H1 (cell line): Measurements from ENCODE around the gene CHAD. TPM values are rescaled to one million over a fixed set of nuclear protein-coding genes. Genes with fewer than 3 reads are reported as not detected.

Source experiments
- CHD7 ChIP-seq: fragments of 300-600 bp; sonication (generic); IDR thresholded peaks from 2 replicates; pipeline ENCODE4 v1.7.1; 2012; ENCODE audit warnings: low read length, moderate library complexity, mild to moderate bottlenecking, inconsistent platforms; ENCODE audit not compliant: insufficient replicate concordance
- CTCF ChIP-seq, 3 experiments: IDR thresholded peaks; 1 replicate in 2 of 3; 2 replicates in 1 of 3; pipeline versions ENCODE4 v1.5.1 to v1.6.1; 2011; ENCODE audit warnings: low read length in 3 of 3, mild to moderate bottlenecking in 3 of 3, inconsistent platforms in 2 of 3, low read depth in 1 of 3, moderate library complexity in 1 of 3; ENCODE audit not compliant: insufficient read depth in 1 of 3; ENCODE audit errors: control extremely low read depth in 1 of 3
- E2F6 ChIP-seq: IDR thresholded peaks from 2 replicates; pipeline ENCODE4 v1.6.1; 2012; ENCODE audit warnings: inconsistent platforms
- HDAC2 ChIP-seq, 2 experiments: fragments of 300-600 bp in 1 of 2; sonication (generic) in 1 of 2; IDR thresholded peaks; 2 replicates each; pipeline ENCODE4 v1.6.1; 2011 to 2012; ENCODE audit warnings: low read depth in 2 of 2, low read length in 2 of 2, mild to moderate bottlenecking in 2 of 2, moderate library complexity in 2 of 2, borderline replicate concordance in 1 of 2, inconsistent platforms in 1 of 2
- HDAC6 ChIP-seq: IDR thresholded peaks from one replicate; pipeline ENCODE4 v1.7.1; 2012; ENCODE audit warnings: low read depth, mild to moderate bottlenecking, inconsistent platforms, low read length, moderate library complexity
- SAP30 ChIP-seq: fragments of 300-600 bp; sonication (generic); IDR thresholded peaks from 2 replicates; pipeline ENCODE4 v1.7.1; 2012; ENCODE audit warnings: low read length, moderate library complexity, mild to moderate bottlenecking, inconsistent platforms; ENCODE audit not compliant: insufficient read depth, insufficient replicate concordance
- polyA plus RNA-seq, 7 experiments: library from polyadenylated mRNA; depleted of rRNA in 3 of 7; stranded (reverse) in 5 of 7; unstranded in 2 of 7; fragments of >200 nt in 5 of 7; fragments of 200-250 nt in 2 of 7; gene quantifications; 1 replicate in 5 of 7; 2 replicates in 1 of 7; 4 replicates in 1 of 7; pipeline versions ENCODE4 v1.2.1 to v1.2.3, GENCODE V29; 2011 to 2013; ENCODE audit warnings: missing spikeins in 2 of 7, mixed read lengths in 2 of 7
- total RNA-seq: library from RNA; stranded (reverse); fragmentation: NEBNext Ultra II Directional; extraction: Animal tissue kit (Norgen Biotek cat#: 25700); gene quantifications from 2 replicates; pipeline ENCODE4 v1.2.1, GENCODE V29; 2021

CHAD gene
- total and polyA plus RNA-seq, 2 of the 8 experiments (the other 6 are each of a cell fraction or from before 2014, with no cell fraction given), result 0.03 TPM; not detected in 1

GRCh38 chr17:50495217-50495823 lies 26.6 kb upstream of the CHAD start (continued):
- TF ChIP-seq CHD7 (no peak), HDAC6 (no peak), E2F6 (no peak), CTCF (IDR thresholded peaks at IDR 0.05; ENCODE audit: control extremely low read depth in 1 of 3, insufficient read depth in 1 of 3, low read depth in 1 of 3, low read length in 3 of 3) (no peak), SAP30 (no peak), HDAC2 (IDR thresholded peaks at IDR 0.05; ENCODE audit: borderline replicate concordance in 1 of 2, low read depth in 2 of 2, low read length in 2 of 2) (no peak)
